NCI-H1436 treated with DMSO at 0.1 percent for 48 hours (cell line): ENCODE measurements around the gene SCAMP3.
"Not testable (repeated sequence)": the region's sequence is repeated elsewhere in the genome, so short reads cannot be mapped to it uniquely, and the experiment has no call there.

ENCODE experiments used
- DNase-seq: peaks from one replicate; lab custom pipeline; 2025; lab: John Stamatoyannopoulos, UW

SCAMP3 gene

GRCh38 chr1:155254714-155255242, 7.4 kb downstream of the SCAMP3 start:
- no peak for DNase-seq

- DNase-seq = no peak
Observed at GRCh38 chr1:155254228-155254713, 7.9 kb downstream of the SCAMP3 start.

- DNase-seq = no peak
Observed at GRCh38 chr1:155253797-155254196, 8.4 kb downstream of the SCAMP3 start.

- DNase-seq = no peak
Observed at GRCh38 chr1:155253208-155253607, 9.0 kb downstream of the SCAMP3 start.

- no peak for DNase-seq
Observed at GRCh38 chr1:155251566-155251965, 10.6 kb downstream of the SCAMP3 start.

GRCh38 chr1:155250633-155251449, 11.3 kb downstream of the SCAMP3 start:
- DNase-seq = peak; percentile 45

GRCh38 chr1:155250246-155250632, 11.9 kb downstream of the SCAMP3 start:
- DNase-seq = no peak

GRCh38 chr1:155247667-155248553, 14.2 kb downstream of the SCAMP3 start:
- no peak for DNase-seq

GRCh38 chr1:155246796-155247195, 15.4 kb downstream of the SCAMP3 start:
- DNase-seq = not testable (repeated sequence)

- DNase-seq = no peak
Observed at GRCh38 chr1:155245163-155245524, 17.0 kb downstream of the SCAMP3 start.

- peak; percentile 98 for DNase-seq
Observed at GRCh38 chr1:155244368-155245162, 17.6 kb downstream of the SCAMP3 start.

GRCh38 chr1:155242805-155243358, 19.3 kb downstream of the SCAMP3 start:
- DNase-seq = no peak

GRCh38 chr1:155241841-155242264, 20.3 kb downstream of the SCAMP3 start:
- DNase-seq = no peak

GRCh38 chr1:155241069-155241679, 21.0 kb downstream of the SCAMP3 start:
- no peak for DNase-seq

GRCh38 chr1:155236451-155236850, 25.7 kb downstream of the SCAMP3 start:
- no peak for DNase-seq

- DNase-seq = not testable (repeated sequence)
Observed at GRCh38 chr1:155235375-155235774, 26.8 kb downstream of the SCAMP3 start.

- not testable (repeated sequence) for DNase-seq
Observed at GRCh38 chr1:155233502-155233901, 28.7 kb downstream of the SCAMP3 start.

- not testable (repeated sequence) for DNase-seq
Observed at GRCh38 chr1:155232001-155232978, 29.9 kb downstream of the SCAMP3 start.

- not testable (repeated sequence) for DNase-seq
Observed at GRCh38 chr1:155231302-155231701, 30.9 kb downstream of the SCAMP3 start.

GRCh38 chr1:155228096-155228427, 34.1 kb downstream of the SCAMP3 start:
- no peak for DNase-seq
